ENCODE measurements around the gene PSEN1.

GRCh38 chr14:73267474-73267873, 131.2 kb downstream of the PSEN1 start:
- no peak for TF ChIP-seq POLR2AphosphoS5 (IDR thresholded peaks at IDR 0.05; ENCODE audit: low read depth, low read length)
- TF ChIP-seq, protein P1, sequence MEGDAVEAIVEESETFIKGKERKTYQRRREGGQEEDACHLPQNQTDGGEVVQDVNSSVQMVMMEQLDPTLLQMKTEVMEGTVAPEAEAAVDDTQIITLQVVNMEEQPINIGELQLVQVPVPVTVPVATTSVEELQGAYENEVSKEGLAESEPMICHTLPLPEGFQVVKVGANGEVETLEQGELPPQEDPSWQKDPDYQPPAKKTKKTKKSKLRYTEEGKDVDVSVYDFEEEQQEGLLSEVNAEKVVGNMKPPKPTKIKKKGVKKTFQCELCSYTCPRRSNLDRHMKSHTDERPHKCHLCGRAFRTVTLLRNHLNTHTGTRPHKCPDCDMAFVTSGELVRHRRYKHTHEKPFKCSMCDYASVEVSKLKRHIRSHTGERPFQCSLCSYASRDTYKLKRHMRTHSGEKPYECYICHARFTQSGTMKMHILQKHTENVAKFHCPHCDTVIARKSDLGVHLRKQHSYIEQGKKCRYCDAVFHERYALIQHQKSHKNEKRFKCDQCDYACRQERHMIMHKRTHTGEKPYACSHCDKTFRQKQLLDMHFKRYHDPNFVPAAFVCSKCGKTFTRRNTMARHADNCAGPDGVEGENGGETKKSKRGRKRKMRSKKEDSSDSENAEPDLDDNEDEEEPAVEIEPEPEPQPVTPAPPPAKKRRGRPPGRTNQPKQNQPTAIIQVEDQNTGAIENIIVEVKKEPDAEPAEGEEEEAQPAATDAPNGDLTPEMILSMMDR (IDR thresholded peaks at IDR 0.05) = no peak
- no peak for TF ChIP-seq YY1 (IDR thresholded peaks at IDR 0.05; ENCODE audit: low read depth)
- no peak for TF ChIP-seq EP300 (IDR thresholded peaks at IDR 0.05; ENCODE audit: borderline replicate concordance in 1 of 2, low read depth in 1 of 2, low read length in 1 of 2)
- no peak for TF ChIP-seq RAD21 (IDR thresholded peaks at IDR 0.05; ENCODE audit: low read length)
- no peak for TF ChIP-seq ZBTB33 (IDR thresholded peaks at IDR 0.05; ENCODE audit: borderline replicate concordance, low read depth)
